HG03558 (cell line): Measurements from ENCODE around the gene CRYGN.

Experiments
- ATAC-seq: cut with Tn5 transposase; IDR thresholded peaks from one replicate; pipeline ENCODE4 v1.9.1; 2021; ENCODE audit warnings: moderate number of reproducible peaks; ENCODE audit not compliant: unreplicated experiment; ENCODE audit errors: extremely low read depth

CRYGN gene

DNA sequence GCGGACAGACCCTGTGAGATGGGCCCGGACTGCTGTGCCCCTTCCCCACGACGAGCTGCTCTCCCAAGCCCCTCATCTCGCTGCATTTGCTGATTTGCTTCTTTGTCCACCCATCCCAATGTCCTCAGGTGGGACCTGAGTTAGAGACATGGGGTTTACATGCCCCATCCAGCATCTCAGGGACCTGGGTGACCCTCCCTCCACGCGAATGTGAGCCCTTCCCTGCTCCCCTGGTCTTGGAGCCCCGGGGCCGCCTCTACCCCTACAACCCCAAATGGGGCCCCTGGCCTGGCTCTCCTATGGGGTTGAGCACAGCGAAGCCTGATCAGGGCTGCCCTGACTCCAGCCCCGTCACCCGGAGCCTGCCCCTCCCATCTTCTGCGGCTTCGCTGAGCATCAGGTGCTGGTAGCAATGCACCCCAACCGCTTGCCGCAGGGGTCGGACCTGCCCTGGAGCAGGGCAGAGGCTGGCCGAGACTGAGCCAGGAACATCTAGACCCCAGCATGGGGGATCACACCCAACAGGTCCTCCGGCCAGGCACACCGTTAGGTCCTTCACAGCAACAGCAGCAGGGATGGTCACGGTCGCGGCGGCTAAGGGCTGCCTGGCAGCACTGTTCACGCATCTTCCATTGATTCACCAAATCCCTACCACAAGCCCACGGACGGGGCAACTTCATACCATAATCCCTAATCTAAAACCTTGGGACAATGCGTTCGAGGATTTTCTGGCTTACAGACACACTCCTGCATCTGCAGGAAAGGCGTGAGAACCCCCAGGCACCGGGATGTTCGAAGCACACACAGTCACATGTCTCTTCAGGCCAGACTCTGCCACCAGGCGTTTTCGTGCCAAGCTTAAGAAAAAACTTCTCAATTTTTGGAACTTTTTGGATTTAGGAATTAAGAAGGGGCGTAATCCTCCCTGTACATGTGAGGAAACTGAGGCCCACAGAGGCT, 45.6 kb downstream of the CRYGN start:
- ATAC-seq: no peak

DNA sequence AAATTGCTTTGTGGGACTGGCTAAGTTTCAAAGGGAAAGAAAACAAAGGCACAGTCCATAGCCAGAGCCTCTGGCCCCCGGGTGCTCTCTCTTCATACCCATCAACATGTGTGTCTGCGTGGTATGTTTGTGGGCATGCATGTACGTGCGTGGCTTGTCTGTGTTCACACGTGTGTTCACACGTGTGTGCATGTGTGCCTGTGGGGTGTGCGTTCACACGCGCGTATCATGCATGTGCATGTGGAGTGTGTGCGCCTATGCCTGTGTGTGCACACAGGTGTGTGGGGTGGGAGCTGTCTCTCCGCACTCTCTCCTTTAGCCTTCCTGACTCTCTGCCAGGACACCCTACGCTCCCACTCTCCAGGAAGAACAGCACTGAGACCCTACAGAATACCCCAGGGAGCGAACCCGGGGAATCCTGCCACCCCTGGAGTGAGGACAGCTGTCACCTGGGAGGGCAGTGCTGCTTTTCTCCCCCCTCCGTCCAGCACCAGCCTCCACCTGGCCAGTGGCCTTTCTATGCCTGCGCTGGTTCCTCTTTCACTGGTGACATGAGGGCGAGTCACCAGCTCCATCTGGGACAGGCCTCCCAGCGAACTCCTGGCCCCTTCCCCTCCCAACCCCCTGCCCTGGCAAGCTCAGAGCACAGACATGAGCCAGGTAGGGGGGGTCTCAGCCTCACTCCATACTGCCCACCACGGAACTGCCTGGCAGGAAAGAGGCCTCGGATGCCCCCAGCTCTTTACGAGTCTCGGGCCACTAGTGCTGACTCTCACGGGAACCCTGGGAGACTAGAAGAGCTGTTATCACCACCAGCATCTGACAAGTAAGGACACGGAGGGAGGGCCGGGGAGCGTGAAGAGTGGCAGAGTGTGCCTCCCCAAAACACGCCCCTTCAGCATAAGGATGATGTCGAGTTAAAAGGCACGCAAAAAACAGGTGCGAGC, 46.6 kb downstream of the CRYGN start:
- ATAC-seq: no peak

DNA sequence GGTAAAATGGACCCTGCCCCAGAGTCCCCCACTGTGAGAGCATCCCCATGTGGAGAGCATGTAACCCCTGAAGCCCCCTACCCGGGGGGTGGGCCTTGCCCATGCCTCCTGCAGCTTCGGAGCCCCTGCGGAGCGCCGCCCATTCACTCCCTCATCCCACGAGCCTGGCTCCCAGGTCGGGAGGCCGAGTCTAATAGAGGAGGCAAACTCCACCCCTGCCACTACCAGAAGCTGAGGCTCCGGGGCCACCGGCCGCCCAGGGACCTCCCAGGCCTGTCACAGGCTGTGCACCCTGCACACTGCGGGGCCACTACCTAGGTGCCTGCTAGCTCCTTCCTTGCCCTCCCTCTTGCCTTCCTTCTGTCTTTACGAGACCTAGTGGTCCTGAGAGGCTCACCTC, 47.5 kb downstream of the CRYGN start:
- ATAC-seq: no peak

DNA sequence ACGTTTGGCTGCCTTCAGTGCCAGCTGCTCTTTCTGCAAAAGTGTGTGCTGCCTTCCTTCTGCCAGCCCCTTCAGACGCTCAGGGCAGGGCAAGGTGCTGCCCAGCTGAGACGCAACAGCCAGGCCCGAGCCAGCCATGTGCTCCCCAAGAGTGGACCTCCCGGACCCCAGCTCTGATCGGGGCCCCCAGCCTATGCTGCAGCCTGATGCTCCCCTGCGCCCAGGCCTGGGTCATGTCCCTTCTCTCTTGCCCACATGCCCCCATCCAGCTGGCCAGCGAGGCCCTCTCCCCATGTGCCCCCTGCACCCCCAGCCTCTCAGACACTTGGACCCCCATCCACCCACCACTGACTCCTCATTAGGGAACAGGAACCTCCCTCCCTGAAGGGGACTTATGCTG, 47.9 kb downstream of the CRYGN start:
- no peak for ATAC-seq

DNA sequence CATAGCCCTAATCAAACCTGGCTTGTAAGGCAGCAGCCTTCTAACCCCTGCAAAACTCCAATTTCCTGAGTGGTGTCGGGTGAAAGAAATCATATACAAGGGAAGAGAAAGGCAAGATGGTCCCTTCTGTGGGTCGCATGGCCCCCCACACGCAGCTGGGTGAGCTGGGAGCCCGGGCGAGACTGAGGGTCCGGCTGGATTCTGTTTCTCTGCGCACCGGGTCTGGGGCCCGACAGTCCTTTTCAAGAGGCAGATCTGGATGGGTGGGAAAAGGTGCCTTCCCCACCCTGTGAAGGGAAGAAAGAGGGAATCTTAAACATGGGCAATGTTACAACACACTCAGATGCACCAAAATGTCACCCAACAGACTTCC, 48.6 kb downstream of the CRYGN start:
- no peak for ATAC-seq

DNA sequence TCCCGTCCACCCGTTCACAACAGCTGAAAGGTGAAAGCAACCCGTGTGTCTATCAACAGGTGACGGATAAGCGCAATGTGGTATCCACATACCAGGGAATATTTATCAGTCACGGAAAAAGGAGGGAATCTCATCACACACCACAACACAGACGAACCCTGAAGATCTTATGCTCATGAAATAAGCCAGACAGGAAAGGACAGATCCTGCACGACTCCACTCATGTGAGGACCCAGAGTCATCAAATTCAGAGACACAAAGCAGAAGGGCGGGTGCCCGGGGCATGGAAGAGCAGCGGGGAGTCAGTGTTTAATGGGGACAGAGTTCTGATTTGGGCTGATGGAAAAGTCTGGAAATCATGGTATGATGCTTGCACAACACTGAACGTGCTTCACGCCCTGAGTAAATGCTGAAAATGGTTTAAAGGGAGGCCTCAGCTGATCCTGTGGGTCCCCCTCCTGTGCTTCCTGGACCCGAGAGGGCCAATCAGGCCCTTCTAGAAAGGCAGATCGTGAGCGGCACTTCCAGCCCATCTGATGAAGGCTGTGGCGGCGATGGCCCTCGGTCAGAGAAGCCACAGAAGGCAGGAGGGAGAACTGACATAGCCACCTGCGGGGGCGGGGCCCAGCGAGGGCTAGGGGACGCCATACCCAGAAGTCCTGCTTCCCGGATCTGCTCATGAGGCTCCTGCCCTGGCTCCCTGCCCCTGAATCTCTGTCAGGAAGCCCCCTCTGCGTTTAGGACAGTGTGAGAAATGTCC, 49.2 kb downstream of the CRYGN start:
- ATAC-seq: no peak

DNA sequence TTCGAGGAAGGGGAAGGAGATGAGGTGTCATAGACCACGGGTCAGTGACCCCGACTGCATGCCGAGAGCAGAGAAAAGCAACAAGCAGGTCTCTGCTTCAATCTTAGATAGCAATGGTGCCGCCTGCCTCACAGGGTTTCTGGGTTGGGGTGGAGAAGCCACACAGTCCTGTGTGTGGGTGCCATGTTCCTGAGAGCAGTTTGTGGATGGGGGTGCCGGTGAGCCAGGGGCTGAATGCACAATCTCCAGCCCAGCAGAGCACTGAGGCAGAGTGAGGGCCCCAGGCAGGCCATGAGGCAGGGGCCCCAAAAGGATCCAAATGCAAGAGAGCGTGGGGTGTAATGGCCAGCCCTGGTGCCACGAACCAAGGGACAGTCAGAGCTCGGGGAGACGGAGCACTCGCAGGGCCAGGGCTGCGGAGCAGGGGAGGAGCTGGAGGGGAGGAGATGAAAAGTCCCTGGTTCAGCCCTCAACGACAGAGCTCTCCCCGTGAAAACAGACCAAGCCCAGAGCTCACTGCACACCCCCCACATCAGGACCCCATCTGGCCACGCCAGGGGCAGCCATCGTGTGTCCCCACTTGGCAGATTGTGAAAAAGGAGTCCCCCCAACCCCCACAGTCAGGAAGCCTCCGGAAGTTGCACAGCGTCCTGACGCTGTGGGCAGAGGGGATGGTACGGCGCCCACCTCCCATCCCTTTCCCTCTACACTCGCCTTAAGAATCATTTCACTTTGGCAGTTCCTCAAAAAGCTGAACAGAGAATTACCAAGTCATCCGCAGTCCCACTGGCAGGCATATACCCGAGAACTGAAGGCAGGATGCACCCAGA, 50.0 kb downstream of the CRYGN start:
- no peak for ATAC-seq

DNA sequence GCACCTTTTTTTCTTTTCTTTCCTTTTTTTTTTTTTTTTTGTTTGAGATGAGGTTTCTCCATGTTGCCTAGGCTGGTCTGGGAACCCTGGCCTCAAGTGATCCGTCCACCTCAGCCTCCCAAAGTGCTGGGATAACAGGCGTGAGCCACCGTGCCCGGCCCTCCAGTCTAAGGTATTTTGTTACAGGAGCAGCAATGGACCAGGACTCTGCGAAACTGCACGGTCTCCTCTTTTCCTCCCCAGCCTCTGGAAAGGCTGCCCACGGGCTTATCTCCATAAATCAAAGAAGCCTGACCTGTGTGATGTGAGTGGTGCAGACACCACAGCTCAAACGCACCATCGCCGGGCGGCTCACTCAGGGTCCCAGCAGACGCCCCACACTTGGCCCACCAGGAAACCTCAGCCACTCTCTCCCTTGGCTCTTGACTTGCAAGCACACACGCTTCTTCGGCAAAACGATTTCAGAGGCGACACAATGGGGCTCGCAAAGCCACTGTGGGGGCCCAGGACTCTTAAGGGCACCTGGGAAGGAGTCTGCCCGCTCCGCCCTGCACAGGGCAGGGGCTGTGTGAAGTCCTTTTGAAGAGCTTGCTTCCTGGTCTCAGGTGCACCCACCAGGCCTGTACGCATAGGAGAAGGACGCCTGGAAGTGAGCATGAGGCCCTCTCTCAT, 50.7 kb downstream of the CRYGN start:
- ATAC-seq: no peak

DNA sequence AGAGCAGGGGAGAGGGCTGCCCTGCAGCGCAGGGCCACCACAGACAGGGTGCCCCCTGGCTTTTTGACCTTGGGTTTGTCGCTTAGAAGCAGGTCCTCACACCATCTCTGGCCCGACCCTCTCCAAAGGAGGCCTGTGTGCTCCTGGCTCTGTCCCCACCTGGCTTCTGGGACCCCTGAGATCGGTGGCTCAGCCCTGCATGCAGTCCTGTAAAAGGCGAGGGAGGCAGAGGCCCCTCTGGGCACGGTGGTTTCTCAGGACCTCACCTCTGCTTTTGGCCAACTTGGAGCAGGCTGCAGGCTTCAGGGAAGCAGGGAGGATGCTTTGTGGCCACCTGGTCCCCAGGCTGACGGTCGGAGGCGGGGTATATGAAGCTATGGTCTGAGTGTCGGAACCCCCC, 51.5 kb downstream of the CRYGN start:
- no peak for ATAC-seq

DNA sequence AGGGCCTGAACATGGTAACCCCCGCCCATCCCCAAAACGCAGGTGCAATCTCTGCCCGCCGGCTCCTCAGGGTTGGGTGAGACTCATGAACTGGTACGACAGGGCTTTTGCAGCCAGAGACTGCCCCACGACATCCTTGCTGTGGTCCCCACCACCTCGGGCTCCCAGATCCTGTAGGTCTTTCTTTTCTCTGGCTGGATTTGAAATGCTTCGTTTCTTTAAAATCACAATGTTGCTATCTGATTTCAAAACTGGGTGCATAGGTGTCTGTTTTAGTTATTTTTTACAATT, 52.0 kb downstream of the CRYGN start:
- no peak for ATAC-seq

DNA sequence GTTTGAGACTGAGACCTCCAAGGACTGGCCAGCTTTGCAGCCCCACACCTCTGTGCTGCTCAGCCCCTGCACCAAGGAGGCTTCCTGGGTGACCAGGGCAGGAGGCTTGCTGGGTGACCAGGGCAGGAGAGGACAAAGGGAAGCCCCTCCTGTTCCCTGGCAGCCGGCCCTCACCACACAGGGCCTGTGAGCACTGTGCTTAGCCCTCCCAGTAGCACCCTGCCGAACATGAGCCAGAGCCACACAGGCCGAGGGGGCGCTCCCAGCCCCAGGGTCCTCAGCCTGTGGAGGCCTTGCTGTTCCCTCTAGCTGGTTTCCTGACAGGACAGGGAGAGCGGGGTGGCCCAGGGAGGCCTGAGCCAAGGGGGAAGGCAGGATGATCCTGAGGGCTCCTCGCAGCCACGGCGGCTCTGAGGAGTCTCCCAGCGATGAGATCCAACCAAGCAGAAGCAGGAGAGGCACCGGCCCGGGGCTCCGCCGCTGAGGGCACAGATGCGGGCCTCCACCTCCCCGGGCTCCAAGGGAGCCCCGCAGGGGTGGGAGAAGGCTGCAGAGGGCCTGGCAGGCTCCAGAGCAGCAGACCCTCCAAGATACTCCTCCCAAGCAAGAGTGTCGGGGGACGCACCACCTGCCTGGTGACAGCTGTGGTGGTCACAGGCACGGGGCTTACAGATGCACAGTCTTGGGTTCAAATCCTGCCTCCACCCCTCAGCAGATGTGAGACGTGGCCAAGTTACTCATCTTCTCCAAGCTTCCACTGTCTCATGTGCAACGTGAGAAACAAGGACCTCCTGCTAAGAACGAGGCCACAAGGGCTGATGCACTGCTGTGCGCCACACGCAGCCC, 52.6 kb downstream of the CRYGN start:
- no peak for ATAC-seq

DNA sequence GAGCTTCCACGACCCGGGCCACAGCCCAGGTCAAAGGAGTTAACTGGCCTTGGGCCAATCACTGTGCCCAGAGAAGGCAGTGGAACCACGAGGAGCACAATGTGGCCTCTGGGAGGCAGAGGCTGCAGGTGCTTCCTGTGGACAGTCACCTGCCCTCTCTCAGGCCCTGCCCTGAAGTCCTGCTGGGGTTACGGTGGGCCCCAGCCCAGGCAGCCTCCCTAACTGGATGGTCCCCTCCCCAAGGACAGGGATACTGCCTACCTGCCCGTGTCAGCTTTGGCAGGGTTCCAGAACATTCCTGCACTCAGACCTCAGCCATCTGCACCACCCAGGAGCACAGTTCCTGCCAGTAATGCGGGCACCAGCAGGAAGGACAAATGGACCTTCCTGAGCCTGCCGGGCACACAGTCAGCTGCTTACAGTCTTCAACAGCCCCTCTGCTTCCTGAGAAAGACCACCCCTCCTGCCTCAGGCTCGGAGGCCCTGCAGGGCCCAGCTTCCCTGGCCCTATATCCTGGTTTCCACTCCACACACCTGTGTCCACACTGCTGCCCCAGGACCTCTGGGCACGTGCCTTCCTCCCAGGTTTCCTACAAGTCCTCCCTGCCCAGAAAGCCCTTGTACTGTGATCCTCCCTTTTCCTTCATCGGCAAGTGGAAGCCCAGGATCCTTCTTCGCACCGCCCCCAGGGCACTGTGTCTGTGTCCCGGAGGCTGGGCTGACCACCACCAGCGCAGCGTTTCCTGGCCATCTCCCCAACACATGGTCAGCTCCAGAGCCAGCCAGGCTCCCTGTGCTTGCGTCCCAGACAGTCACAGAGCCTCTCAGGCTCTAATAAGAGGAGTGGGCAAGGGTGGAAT, 53.4 kb downstream of the CRYGN start:
- no peak for ATAC-seq

DNA sequence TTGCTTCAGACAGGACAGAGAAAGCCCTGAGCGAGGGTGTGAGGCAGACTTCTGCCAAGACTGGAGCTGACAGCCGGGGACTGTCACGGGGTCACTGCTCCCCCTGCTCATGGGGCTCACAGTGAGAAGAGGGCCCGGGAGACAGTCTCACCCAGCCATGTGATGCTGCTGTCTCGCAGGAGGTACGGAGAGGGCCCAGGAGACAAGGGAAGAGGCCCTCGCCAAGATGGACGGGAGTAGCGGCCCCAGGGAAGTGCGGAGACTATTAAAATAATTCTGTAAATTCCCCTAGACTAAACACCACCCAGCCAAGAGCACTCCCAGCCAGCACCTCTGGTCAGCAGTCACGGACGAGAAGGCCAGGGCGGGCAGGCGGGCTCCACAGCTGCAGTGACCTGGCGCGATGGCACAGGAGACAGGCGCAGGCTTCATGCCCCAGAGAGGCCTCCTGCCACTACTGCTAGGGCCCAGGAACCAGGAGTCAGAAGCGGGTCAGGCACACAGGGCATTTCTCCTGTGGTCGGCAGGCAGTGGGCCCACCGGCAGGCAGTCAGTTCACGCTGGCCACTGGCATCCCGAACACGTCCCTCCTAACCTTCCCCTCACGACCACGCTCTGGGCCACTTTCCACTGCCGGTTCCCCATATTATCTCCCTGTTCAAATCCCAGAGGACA, 54.2 kb downstream of the CRYGN start:
- ATAC-seq: no peak

DNA sequence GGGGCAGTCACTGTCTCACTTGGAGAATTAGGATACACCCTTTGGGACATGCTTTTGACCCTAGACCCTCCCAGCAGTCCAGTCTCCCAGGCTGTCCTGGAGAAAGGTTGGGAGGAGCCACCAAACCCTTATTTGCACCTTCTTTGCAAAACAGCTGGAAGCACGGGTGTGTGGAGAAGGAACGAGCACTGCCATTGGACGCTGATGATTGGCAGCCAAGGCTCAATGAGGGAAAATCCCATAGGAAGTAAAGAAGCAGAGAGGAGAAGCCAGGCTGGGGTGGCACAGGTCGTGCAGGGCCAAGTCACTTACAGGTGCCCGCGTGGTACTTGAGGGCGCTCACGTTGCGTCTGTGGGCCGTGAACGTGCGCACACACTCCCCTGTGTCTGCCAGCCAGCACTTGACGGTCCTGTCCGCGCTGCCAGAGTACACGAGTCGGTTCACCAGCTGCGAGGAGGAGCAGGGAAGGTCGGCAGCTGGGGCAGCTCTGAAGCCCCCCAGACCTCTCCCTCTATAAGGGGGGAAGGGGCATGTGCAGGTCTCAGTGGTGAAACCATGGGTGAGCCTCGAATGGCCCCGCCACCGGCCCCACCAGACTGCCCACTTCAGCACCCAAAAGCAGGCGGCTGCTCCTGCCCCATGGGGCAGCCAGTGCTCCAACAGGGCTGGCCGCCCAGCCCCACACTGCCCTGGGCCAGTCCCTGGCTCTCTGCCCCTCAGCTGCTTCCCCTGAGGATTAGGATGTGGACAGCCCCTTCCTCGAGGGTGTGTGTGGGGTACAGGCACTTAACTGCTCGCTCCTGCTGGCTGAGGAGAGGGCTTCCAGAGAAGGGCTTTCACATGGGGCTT, 54.9 kb downstream of the CRYGN start:
- no peak for ATAC-seq

DNA sequence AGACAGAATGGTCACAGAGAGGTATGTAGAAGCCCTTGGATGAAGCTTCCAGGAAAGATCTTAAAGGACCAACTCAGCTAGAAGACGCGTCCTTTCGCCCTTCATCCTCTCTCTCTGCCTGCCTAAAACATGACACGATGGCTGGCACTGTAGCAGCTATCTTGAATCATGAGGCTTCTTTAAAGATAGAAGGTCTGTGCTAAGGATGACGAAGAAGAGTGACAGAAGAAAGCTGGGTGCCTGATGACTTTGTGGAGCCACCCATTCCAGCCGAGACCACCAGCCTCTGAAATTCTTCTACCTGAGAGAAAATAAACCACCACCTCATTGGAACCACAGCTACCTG, 55.6 kb downstream of the CRYGN start:
- ATAC-seq: no peak

DNA sequence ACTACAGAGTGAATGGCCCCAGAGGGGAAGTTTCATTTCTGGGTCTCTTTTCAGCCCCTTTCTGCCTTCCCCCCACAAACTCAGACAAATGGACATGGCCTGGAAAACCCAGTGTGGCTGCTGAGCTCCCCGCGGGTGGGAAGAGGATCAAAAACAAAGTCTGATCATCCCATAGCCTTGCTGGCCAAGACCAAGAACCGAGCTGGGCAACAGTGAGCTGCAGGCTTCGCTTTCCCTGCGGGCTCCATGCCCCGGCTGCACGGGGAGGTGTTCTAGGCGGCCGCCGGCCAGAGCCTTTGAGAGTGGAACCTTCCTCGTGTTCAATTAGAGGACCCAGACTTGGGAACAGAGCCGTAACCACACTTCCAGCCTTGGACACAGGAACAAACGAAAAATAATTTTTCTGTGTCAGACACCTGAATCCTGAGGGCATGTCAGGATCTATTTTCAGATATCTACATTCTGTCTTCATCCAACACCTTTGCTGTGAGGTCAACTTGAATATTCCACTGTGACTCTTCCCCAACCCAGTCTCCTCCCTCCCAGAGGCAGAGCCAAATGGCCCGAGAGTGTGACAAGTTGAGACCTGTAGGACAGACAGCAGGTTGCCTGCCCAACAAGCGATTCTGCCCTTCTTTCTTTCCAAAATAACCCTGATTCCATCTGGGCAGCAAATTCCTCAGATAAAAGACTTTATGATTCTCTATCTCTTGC, 56.1 kb downstream of the CRYGN start:
- no peak for ATAC-seq
